Ectodermal cell (in vitro differentiated cells): ENCODE data around the gene VPREB3. TPM values are rescaled to one million over a fixed set of nuclear protein-coding genes. Genes with fewer than 3 reads are reported as not detected.

ENCODE experiments used
- H3K27ac ChIP-seq: 2 replicates; pipeline ENCODE4 v1.7.0; 2013; ENCODE audit warnings: mild to moderate bottlenecking, low read depth, low read length; ENCODE audit not compliant: insufficient read depth, poor library complexity, severe bottlenecking
- H3K27me3 ChIP-seq: 2 replicates; pipeline ENCODE4 v1.7.0; 2013; ENCODE audit warnings: mild to moderate bottlenecking, low read length; ENCODE audit not compliant: insufficient read depth, control insufficient read depth, poor library complexity, severe bottlenecking
- H3K36me3 ChIP-seq: one replicate; pipeline ENCODE4 v1.7.0; 2013; ENCODE audit warnings: low read length; ENCODE audit not compliant: control insufficient read depth, insufficient read depth
- H3K4me1 ChIP-seq: one replicate; pipeline ENCODE4 v1.7.0; 2013; ENCODE audit warnings: low read length; ENCODE audit not compliant: control insufficient read depth, insufficient read depth
- H3K4me3 ChIP-seq: 2 replicates; pipeline ENCODE4 v1.7.0; 2013; ENCODE audit warnings: low read depth, low read length, control low read depth; ENCODE audit not compliant: insufficient read depth
- H3K9me3 ChIP-seq: 2 replicates; pipeline ENCODE4 v1.7.0; 2013; ENCODE audit warnings: mild to moderate bottlenecking, low read length, moderate library complexity; ENCODE audit not compliant: control insufficient read depth
- WGBS, 2 experiments: methylation state at CpG; one replicate each; pipeline ENCODE4 v1.1.7; 2013; ENCODE audit warnings: missing lambda C conversion rate in 2 of 2; 5-methylcytosine and 5-hydroxymethylcytosine counted together
- polyA plus RNA-seq, 4 experiments: library from polyadenylated mRNA; stranded (reverse); fragments of 50-300 nt; gene quantifications; one replicate each; pipeline ENCODE4 v1.2.3, GENCODE V29; 2013

The VPREB3 gene, protein sequence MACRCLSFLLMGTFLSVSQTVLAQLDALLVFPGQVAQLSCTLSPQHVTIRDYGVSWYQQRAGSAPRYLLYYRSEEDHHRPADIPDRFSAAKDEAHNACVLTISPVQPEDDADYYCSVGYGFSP
- polyA plus RNA-seq (2013, experiment 1 of 4): not detected
- not detected for polyA plus RNA-seq (2013, experiment 2 of 4)
- polyA plus RNA-seq (2013, experiment 3 of 4): not detected
- not detected for polyA plus RNA-seq (2013, experiment 4 of 4)

DNA sequence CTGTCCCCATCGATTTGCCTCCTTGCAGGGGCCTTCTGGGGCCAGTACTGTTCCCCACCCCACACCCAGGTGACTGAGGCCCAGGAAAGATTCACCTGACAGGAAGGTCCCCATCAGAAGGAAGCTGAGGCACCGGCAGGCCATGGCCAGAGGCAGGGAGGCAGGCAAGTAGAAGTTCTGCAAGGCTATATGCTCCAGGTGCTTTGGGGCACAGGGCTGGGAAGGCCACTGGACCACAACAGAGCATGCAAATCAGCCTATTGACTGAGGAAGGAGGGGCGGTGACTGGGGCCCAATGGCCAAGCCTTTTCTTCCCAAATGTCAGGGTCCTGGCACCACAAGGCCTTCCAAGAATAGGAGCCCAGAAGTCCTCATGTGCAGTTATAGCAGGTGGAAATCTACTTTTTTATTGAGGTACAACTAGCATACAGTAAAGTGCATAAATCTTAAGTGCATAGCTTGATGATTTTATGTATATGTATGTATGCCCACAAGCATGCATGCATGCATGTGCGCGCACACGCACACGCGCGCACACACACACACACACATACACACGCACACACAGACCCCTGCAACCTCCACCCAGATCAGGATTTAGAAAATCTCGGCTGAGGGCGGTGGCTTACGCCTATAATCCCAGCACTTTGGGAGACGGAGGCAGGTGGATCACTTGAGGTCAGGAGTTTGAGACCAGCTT lies at the start of gene VPREB3:
Gene VPREB3, minus strand, starts transcription at position 206 of the 700 bp plus-strand sequence. Its CDS starts 62 bp downstream, at position 144.
- Histone ChIP-seq H3K9me3 (no peaks in the 10 kb centered on the region), H3K27ac (no peak within 1 kb of the TSS), H3K27me3 (no peaks in the 10 kb centered on the region), H3K36me3 (no peaks in the 10 kb centered on the region), H3K4me3 (no peak within 1 kb of the TSS), H3K4me1 (peaks cover 6% of the 10 kb centered on the region)
- WGBS, 2 experiments: 85 to 91% methylated on average over 14 of the region's 14 CpGs

DNA sequence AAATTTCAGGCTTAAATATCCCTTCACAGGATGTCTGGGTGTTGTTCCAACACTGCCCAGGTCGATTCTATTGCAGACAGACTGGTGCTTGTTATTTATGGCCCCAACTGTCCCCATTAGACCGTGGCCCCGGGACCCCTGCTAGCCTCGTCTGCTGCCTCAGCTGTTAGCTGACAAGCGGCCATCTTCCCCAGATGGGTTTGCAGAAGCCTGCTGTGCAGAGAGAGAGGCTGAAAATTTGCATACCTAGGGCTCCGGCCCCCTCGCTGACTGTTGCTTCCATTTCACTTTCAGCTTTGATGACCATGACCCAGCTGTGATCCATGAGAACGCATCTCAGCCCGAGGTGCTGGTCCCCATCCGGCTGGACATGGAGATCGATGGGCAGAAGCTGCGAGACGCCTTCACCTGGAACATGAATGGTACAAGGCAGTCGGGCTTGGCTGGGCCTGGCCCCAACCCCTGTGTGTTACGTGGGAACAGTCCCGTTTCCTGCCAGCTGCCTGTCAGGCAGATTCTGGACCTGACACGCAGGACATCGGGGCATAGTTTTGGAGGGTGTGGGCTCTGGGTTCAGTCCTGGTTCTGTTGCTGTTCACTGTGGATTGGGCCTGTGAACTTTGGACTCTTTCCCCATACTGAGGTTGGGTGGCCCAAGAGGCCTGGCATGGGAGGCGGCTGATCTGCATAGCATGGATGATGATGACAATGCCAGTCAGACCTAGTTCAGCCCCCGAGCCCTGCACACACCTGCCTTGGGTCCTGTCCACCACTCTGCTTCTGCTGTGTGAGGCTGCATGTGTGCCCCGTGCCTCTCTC lies 49.0 kb upstream of the VPREB3 start:
- WGBS, 2 experiments: 81 to 83% methylated on average over 21 of the region's 21 CpGs
- no peak overlapping the region for H3K4me3 ChIP-seq
- no peaks in the 10 kb centered on the region for H3K9me3 ChIP-seq
- no peaks in the 10 kb centered on the region for H3K27me3 ChIP-seq
- no peaks in the 10 kb centered on the region for H3K4me1 ChIP-seq
- peaks cover 65% of the 10 kb centered on the region for H3K36me3 ChIP-seq
- no peak overlapping the region for H3K27ac ChIP-seq

DNA sequence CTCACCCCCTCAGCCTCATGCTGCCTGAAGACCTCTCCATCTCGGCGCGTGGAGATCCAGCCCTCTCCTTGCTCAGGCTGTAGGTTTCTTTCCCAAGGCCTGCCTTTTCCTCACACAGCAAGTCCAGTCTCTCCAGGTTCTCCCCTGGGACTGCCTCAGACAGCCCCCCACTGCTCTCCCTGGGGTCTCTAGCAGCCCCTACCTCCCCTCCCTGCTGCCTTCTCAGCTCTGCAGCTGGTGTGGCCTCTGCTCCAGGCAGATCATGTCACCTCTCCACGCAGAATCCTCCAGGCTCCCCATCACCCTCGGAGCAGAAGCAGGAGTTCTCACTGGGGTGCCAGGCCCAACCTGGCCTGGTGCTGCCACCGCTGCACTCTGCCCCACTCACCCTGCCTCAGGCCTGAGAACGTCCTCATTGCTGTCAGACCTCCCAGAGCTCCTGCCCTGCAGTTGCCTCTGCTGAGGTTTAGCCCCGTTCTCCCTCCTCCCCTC lies 47.7 kb upstream of the VPREB3 start:
- Histone ChIP-seq H3K4me1 (no peaks in the 10 kb centered on the region), H3K27me3 (no peaks in the 10 kb centered on the region), H3K36me3 (peaks cover 69% of the 10 kb centered on the region), H3K4me3 (no peak overlapping the region), H3K27ac (no peak overlapping the region), H3K9me3 (no peaks in the 10 kb centered on the region)
- WGBS, 2 experiments: 92 to 95% methylated on average over 8 of the region's 8 CpGs

GRCh38 chr22:23801238-23801821 lies 47.1 kb upstream of the VPREB3 start:
- Histone ChIP-seq H3K9me3 (no peaks in the 10 kb centered on the region), H3K4me1 (no peaks in the 10 kb centered on the region), H3K27ac (no peak overlapping the region), H3K4me3 (no peak overlapping the region), H3K36me3 (peaks cover 72% of the 10 kb centered on the region), H3K27me3 (no peaks in the 10 kb centered on the region)
- WGBS, 2 experiments: 94 to 96% methylated on average over 11 of the region's 11 CpGs

- H3K36me3 ChIP-seq: peaks cover 71% of the 10 kb centered on the region
- H3K4me1 ChIP-seq: no peaks in the 10 kb centered on the region
- no peaks in the 10 kb centered on the region for H3K9me3 ChIP-seq
- 95 to 96% methylated on average over 18 of the region's 18 CpGs for WGBS, 2 experiments
- no peak overlapping the region for H3K27ac ChIP-seq
- no peaks in the 10 kb centered on the region for H3K27me3 ChIP-seq
- H3K4me3 ChIP-seq: no peak overlapping the region
These were observed 46.3 kb upstream of the VPREB3 start for GRCh38 chr22:23800297-23801237.

- no peaks in the 10 kb centered on the region for H3K9me3 ChIP-seq
- H3K36me3 ChIP-seq: peaks cover 63% of the 10 kb centered on the region
- no peaks in the 10 kb centered on the region for H3K27me3 ChIP-seq
- no peaks in the 10 kb centered on the region for H3K4me1 ChIP-seq
- no peak overlapping the region for H3K27ac ChIP-seq
- H3K4me3 ChIP-seq: no peak overlapping the region
- 95 to 96% methylated on average over 5 of the region's 5 CpGs for WGBS, 2 experiments
These were observed 42.2 kb upstream of the VPREB3 start for GRCh38 chr22:23796461-23796860.

GRCh38 chr22:23793326-23793725 lies 39.1 kb upstream of the VPREB3 start:
- Histone ChIP-seq H3K27me3 (no peaks in the 10 kb centered on the region), H3K4me3 (no peak overlapping the region), H3K9me3 (no peaks in the 10 kb centered on the region), H3K4me1 (peaks cover 7% of the 10 kb centered on the region), H3K27ac (no peak overlapping the region), H3K36me3 (peaks cover 43% of the 10 kb centered on the region)
- 93 to 95% methylated on average over 7 to 8 of the region's 8 CpGs for WGBS, 2 experiments

DNA sequence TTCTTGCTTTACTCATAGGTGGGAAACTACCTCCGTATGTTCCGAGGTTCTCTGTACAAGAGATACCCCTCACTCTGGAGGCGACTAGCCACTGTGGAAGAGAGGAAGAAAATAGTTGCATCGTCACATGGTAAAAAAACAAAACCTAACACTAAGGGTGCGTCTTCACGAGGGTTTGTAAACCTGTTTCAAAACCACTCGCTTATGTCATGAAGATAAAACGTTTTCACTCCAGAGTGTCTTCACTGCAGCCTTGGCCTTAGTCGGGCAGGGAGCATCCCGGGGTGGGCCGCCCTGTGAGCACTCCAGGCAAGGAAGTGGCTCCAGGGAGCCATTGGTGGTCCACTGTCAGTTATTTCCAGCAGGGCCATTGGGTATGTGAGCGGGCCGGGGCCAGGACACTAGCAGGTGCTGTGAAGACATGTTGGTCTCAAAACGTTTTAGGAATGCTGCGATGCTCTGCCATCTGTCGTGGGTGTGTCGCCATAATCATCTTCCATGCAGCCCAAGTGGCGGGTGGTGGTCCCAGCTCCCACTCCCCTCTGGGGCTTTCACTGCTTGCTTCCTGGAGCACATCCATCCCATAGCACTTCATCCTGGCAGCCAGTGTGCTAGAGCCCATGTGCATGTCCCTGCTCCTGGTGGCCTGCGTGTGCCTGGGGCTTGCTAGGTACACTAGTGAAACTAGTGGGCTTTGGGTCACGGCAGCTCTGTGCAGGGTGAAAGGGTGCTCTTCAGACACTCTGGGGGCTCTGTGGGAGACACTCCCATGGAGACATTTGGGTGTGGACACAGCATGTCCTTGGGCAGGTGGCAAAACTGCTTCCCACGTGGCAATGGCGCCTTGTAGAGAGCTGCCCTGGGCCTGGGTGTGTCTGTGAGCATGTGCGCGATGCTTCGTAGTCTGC lies 37.8 kb upstream of the VPREB3 start:
- H3K9me3 ChIP-seq: no peaks in the 10 kb centered on the region
- 95 to 96% methylated on average over 25 of the region's 25 CpGs for WGBS, 2 experiments
- H3K4me3 ChIP-seq: no peak overlapping the region
- peaks cover 7% of the 10 kb centered on the region for H3K4me1 ChIP-seq
- H3K27me3 ChIP-seq: no peaks in the 10 kb centered on the region
- H3K27ac ChIP-seq: no peak overlapping the region
- peaks cover 36% of the 10 kb centered on the region for H3K36me3 ChIP-seq
